Fibroblast of skin of scalp (primary cell): Measurements from ENCODE around the gene KLHDC9.

Source experiments
- DNase-seq: peaks from one replicate; pipeline ENCODE4 v3.0.0-alpha.2; 2013

Gene KLHDC9

GRCh38 chr1:161132410-161133219 lies 34.5 kb downstream of the KLHDC9 start, which contains the start of gene DEDD:
DEDD (minus strand) TSS chr1:161132667; CDS start chr1:161124462, 8,205 bp downstream.
- peak; percentile 98 for DNase-seq

GRCh38 chr1:161133220-161133740 lies 35.1 kb downstream of the KLHDC9 start:
- no peak for DNase-seq

GRCh38 chr1:161137881-161138280 lies 39.7 kb downstream of the KLHDC9 start:
- DNase-seq = no peak

GRCh38 chr1:161138431-161138830 lies 40.3 kb downstream of the KLHDC9 start:
- DNase-seq = no peak

GRCh38 chr1:161139766-161140165 lies 41.6 kb downstream of the KLHDC9 start:
- DNase-seq = peak; percentile 51

GRCh38 chr1:161140755-161141400 lies 42.7 kb downstream of the KLHDC9 start:
- DNase-seq = no peak

- DNase-seq = no peak
These were observed 47.7 kb downstream of the KLHDC9 start for GRCh38 chr1:161145832-161146231.
